Measurements from ENCODE around the gene XYLT2. TPM values are rescaled to one million over a fixed set of nuclear protein-coding genes. Genes with fewer than 3 reads are reported as not detected.
"Not testable (repeated sequence)": the region's sequence is repeated elsewhere in the genome, so short reads cannot be mapped to it uniquely, and the experiment has no call there.

The XYLT2 gene
- total RNA-seq, 1 donor from 2014 or later: 51.3 TPM

DNA sequence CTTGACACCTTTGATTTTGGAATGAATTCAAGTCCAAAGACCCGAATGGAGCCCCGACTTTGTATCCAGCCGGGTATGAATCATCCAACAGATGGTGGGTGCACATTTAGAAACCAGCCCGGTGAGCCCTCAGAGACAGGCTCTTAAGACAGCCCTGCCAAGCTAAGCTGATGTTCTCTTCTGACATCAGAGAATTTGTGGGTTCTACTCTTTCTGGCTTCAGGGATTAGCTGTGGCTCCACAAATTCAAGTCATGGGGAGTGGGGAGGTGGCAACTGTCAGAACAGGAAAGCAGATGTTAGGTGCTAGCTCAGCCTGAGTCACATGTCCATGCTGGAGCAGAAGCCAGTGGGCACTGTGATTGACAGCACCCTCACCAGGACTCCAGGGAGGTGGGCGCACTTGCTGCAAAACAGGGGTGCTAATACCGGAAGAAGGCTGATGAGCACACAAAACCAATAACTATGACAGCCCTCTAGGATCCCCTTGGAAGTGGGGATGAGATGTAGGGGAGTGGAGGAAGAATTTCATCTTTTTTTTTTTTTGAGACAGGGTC lies 31.4 kb upstream of the XYLT2 start:
- Histone ChIP-seq H3K9me3 (no peaks in the 10 kb centered on the region), H3K27me3 (no peaks in the 10 kb centered on the region), H3K4me1 (no peaks in the 10 kb centered on the region), H3K36me3 (no peaks in the 10 kb centered on the region), H3K4me3 (no peak overlapping the region), H3K27ac (no peak overlapping the region)
- DNase-seq (ENCODE audit: low spot score in 2 of 2): no peak
- TF ChIP-seq, protein P1, sequence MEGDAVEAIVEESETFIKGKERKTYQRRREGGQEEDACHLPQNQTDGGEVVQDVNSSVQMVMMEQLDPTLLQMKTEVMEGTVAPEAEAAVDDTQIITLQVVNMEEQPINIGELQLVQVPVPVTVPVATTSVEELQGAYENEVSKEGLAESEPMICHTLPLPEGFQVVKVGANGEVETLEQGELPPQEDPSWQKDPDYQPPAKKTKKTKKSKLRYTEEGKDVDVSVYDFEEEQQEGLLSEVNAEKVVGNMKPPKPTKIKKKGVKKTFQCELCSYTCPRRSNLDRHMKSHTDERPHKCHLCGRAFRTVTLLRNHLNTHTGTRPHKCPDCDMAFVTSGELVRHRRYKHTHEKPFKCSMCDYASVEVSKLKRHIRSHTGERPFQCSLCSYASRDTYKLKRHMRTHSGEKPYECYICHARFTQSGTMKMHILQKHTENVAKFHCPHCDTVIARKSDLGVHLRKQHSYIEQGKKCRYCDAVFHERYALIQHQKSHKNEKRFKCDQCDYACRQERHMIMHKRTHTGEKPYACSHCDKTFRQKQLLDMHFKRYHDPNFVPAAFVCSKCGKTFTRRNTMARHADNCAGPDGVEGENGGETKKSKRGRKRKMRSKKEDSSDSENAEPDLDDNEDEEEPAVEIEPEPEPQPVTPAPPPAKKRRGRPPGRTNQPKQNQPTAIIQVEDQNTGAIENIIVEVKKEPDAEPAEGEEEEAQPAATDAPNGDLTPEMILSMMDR (IDR thresholded peaks at IDR 0.05): no peak
- intact Hi-C loops (cut with DNase I): no loop called here

DNA sequence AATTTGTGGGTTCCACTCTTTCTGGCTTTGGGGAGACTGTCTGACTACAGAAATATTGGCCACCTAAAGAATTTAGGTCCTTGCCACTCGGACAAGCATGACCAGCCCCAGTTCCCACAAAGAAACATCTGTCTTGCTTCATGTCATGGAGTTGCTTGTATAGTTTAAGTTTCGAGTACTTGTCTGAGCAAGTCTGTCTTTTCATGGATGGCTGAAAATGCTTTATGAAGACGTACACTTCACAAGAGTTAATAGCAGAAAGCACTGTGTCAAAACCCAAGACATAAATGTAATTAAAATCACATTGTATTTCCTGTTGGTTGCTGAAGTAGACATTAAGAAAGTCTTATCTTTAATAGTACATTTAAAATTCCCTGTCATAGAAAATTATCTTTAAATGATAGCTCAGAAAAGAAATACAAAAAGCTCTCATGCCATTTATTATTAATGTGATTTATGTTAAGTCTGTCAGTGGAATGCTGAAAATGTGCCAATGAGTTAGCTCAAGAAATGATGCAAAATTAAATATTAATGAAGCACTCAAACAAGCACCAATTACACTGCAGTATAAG lies 29.8 kb upstream of the XYLT2 start:
- H3K27ac ChIP-seq: no peak overlapping the region
- intact Hi-C loops (cut with DNase I): no loop called here
- TF ChIP-seq, protein P1 (IDR thresholded peaks at IDR 0.05): no peak
- DNase-seq (ENCODE audit: low spot score in 2 of 2): no peak
- H3K27me3 ChIP-seq: no peaks in the 10 kb centered on the region
- no peak overlapping the region for H3K4me3 ChIP-seq
- no peaks in the 10 kb centered on the region for H3K4me1 ChIP-seq
- no peaks in the 10 kb centered on the region for H3K36me3 ChIP-seq
- H3K9me3 ChIP-seq: no peaks in the 10 kb centered on the region

DNA sequence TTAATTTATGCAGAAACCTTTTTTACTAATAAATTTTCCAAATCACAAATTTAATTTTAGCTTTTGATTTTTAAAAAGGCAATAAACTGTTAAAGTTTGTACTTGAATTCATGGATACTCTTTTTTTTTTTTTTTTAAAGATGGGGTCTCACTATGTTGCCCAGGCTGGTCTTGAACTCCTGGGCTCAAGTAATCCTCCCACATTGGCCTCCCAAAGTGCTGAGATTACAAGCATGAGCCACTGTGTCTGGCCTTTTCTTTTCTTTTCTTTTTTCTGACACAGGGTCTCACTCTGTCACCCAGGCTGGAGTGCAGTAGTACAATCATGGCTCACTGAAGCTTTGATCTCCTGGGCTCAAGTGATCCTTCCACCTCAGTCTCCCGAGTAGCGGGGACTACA lies 29.3 kb upstream of the XYLT2 start:
- H3K36me3 ChIP-seq; H3K4me1 ChIP-seq; intact Hi-C loops (cut with DNase I); H3K4me3 ChIP-seq; H3K9me3 ChIP-seq; H3K27ac ChIP-seq; DNase-seq (ENCODE audit: low spot score in 2 of 2); H3K27me3 ChIP-seq: not testable (repeated sequence)

DNA sequence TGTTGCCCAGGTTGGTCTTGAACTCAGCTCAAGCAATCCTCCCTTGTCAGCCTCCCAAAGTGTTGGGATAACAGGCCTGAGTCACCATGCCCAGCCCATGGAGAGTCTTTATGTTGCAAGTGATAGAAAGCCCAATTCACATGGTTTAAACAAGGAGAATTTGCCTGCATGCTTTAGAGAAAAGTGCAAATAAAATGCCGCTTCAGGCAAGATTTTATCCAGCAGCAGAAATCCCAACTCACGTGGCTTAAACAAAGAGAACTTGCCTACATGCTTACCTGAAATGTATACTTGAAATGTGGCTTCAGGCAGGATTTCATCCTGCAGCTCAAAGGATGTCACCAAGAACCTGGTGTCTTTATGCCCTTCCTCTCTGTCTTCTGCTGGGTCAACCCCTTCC lies 28.8 kb upstream of the XYLT2 start:
- no peak for DNase-seq (ENCODE audit: low spot score in 2 of 2)
- Histone ChIP-seq H3K27ac (no peak overlapping the region), H3K4me1 (no peaks in the 10 kb centered on the region), H3K9me3 (no peaks in the 10 kb centered on the region), H3K36me3 (no peaks in the 10 kb centered on the region), H3K27me3 (no peaks in the 10 kb centered on the region), H3K4me3 (no peak overlapping the region)
- TF ChIP-seq, protein P1 (IDR thresholded peaks at IDR 0.05): no peak
- intact Hi-C loops (cut with DNase I): no loop called here

DNA sequence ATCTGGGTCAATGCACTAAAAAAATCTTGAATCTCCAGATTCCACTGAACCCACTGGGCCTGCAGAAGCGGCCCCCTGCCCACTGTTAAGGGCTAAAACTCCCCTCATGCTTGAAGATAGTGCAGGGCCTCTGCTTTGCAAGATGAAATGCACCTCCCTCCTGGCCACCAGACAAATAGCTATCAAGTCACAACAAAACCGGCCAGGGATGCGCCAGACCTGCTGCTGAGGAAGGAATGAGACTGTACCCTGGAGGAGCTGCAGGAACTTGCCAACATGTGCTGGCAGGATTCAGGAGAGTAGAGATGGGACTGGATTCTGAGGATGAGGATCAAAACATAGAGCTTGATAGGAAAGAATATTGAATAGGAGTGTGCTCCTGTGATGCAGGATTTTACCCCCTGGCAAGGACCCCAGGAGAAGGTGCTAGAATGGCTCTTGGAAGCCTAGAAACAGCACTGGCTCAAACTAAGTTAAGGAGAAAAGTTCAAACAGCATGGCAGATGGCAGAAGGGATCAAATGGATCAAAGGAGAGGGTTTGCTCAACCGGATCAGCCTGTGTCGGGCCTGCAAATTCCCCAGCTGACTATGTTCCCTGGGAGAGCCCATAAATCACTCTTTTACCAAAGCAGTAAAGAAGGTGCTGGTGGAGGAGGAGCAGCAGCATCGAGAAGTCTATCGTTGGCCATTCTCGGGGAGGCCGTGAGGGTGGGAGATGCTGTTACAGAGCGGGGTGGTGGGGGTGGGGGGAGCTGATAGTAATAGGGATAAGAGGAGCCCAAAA lies 27.2 kb upstream of the XYLT2 start:
- H3K4me1 ChIP-seq: no peaks in the 10 kb centered on the region
- no peaks in the 10 kb centered on the region for H3K36me3 ChIP-seq
- intact Hi-C loops (cut with DNase I): no loop called here
- H3K4me3 ChIP-seq: no peak overlapping the region
- TF ChIP-seq, protein P1 (IDR thresholded peaks at IDR 0.05): no peak
- no peak overlapping the region for H3K27ac ChIP-seq
- H3K9me3 ChIP-seq: no peaks in the 10 kb centered on the region
- H3K27me3 ChIP-seq: no peaks in the 10 kb centered on the region
- DNase-seq (ENCODE audit: low spot score in 2 of 2): no peak

DNA sequence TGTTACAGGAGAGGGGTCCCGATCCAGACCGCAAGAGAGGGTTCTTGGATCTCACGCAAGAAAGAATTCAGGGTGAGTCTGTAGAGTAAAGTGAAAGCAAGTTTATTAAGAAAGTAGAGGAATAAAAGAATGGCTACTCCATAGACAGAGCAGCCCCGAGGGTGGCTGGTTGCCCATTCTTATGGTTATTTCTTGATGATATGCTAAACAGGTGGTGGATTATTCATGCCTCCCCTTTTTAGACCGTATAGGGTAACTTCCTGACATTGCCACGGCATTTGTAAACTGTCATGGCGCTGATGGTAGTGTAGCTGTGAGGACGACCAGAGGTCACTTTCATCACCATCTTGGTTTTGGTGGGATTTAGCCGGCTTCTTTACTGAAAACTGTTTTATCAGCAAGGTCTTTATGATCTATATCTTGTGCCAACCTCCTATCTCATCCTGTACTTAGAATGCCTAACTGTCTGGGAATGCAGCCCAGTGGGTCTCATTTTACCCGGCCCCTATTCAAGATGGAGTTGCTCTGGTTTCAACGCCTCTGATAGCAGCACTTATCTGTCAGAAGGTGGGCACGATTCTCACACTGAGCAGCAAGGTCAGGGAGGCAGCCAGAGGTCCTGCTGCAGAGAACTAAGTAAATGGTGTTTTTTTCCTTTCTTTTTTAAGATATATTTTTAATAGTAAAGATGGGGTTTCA lies 26.5 kb upstream of the XYLT2 start:
- H3K36me3 ChIP-seq: no peaks in the 10 kb centered on the region
- H3K27ac ChIP-seq: no peak overlapping the region
- no peak overlapping the region for H3K4me3 ChIP-seq
- intact Hi-C loops (cut with DNase I): no loop called here
- no peaks in the 10 kb centered on the region for H3K27me3 ChIP-seq
- TF ChIP-seq, protein P1 (IDR thresholded peaks at IDR 0.05): no peak
- H3K4me1 ChIP-seq: no peaks in the 10 kb centered on the region
- DNase-seq (ENCODE audit: low spot score in 2 of 2): no peak
- no peaks in the 10 kb centered on the region for H3K9me3 ChIP-seq

All from ascending aorta (tissue), 2 donors.